ENCODE data around the gene FAAP20.

DNA sequence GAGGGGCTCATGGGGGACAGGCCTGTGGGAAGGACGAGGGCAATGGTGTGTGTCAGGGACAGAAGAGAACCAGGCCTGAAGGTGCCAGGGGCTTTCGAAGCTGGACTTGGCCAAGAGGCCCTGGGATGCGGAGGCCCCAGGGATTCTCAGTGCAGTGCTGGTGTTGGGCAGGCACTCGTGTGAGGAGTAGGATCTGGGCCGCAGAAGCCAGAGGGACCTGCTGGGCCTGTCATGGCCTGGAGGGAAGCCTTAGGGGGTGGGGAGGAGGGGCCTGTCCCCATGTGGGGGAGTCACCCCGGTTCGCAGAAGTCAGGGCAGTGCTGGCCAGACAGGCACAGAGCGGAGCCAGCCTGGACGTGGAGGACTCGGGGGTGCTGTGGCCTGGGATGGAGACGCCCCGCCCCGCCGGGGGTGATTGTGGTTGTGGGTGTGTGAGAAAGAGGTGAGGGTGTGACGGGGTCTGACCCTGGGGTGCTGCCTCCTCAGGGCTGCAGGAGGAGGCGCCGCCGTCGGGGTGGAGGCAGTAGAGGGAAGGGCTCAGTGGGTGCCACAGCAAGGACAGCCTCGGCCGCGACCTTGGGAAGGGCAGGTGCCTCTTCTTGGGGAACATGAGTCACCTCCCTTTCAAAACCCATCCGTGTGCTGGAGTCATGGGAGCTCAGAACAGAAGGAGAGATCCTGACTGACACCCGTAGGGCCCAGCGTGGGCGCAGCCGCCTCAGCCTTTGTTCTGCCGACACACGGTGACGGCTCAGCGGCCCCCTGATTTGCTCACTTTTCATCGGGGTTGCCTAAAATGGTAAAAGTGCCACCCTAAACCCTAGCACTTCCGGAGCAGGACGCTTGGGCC lies 33.9 kb downstream of the FAAP20 start:
- TF ChIP-seq, protein P1, sequence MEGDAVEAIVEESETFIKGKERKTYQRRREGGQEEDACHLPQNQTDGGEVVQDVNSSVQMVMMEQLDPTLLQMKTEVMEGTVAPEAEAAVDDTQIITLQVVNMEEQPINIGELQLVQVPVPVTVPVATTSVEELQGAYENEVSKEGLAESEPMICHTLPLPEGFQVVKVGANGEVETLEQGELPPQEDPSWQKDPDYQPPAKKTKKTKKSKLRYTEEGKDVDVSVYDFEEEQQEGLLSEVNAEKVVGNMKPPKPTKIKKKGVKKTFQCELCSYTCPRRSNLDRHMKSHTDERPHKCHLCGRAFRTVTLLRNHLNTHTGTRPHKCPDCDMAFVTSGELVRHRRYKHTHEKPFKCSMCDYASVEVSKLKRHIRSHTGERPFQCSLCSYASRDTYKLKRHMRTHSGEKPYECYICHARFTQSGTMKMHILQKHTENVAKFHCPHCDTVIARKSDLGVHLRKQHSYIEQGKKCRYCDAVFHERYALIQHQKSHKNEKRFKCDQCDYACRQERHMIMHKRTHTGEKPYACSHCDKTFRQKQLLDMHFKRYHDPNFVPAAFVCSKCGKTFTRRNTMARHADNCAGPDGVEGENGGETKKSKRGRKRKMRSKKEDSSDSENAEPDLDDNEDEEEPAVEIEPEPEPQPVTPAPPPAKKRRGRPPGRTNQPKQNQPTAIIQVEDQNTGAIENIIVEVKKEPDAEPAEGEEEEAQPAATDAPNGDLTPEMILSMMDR (IDR thresholded peaks at IDR 0.05) = no peak
- TF ChIP-seq POLR2AphosphoS5 (IDR thresholded peaks at IDR 0.05) = no peak
- no peak for TF ChIP-seq EP300 (IDR thresholded peaks at IDR 0.05)
- no peak for TF ChIP-seq POLR2A (IDR thresholded peaks at IDR 0.05)

All from sigmoid colon (tissue), 4 donors.